ENCODE measurements around the gene BHLHE41. TPM values are rescaled to one million over a fixed set of nuclear protein-coding genes. Genes with fewer than 3 reads are reported as not detected.

The BHLHE41 gene
- total and polyA plus RNA-seq, 9 of the 15 experiments (the other 6 are each of a cell fraction or from before 2014, with no cell fraction given) = not detected

DNA sequence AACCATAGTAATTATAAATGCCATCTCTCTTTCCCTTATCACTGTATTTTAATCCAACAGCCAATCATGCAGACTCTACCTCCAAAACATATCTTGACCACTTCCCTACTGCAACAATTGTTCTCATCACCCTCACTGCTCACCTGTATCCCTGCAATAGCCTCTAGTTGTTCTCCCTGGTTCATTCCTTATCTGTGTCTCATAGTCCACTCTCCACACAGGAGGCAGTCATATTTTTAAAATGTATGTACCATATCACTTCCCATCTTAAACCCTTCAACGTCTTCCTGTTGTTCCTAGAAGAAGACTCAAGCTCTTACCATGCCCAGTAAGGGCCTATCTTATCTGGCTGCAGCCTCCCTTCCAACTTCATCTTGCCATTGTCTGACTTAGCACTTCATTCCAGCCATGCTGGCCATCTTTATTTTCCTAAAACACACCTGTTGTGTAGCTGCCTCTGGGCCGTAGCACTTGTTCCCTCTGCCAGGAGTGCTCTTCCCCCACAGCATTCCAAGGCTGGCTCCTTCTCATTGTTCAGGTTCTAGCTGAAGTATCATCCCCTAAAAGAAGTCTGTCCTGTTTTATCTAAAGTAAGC is 27.8 kb upstream of the BHLHE41 start:
- no peak overlapping the region for H3K9ac ChIP-seq (ENCODE audit: insufficient read depth in 1 of 2, low read depth in 2 of 2, low read length in 2 of 2)
- no peak for FAIRE-seq
- in situ Hi-C loops (cut with MboI) = no loop called here

More for the DNA sequence above, 27.8 kb upstream of the BHLHE41 start:
- no peak for ATAC-seq
- H3K4me3 ChIP-seq = no peak overlapping the region
- H3K9me3 ChIP-seq (replicated peaks; ENCODE audit: control insufficient read depth, insufficient read depth, low read depth, low read length) = no peaks in the 10 kb centered on the region
- intact Hi-C loops (cut with micrococcal nuclease) = no loop called here
- H3K4me1 ChIP-seq (replicated peaks in 1 of 2; ENCODE audit: control insufficient read depth in 2 of 2, insufficient read depth in 2 of 2, low read length in 2 of 2) = no peaks in the 10 kb centered on the region; a peak in 1 of 5 replicates
- WGBS (ENCODE audit: insufficient coverage, low coverage, missing lambda C conversion rate) = 0% methylated on average over 2 of the region's 2 CpGs
- ChIA-PET CTCF (ENCODE audit: low intra/inter-chr PET ratio) (no interaction called here), POLR2A (interaction anchor here (0.7 kb wide), 1 partner anchor 15 kb away, joined by 3 read pairs; no protein-coding TSS in a partner anchor)
- H4K20me1 ChIP-seq (replicated peaks; ENCODE audit: control insufficient read depth, insufficient read depth, low read length) = no peaks in the 10 kb centered on the region; the same call in 1 of the 2 replicates
- no peaks in the 10 kb centered on the region for H3K79me2 ChIP-seq (ENCODE audit: control insufficient read depth, insufficient read depth, low read length)
- H3K27me3 ChIP-seq (ENCODE audit: control insufficient read depth in 2 of 2, insufficient read depth in 2 of 2, low read length in 2 of 2) = peaks cover 0 to 2% of the 10 kb centered on the region in 2 experiments; a peak in 1 of 5 replicates
- H3K4me2 ChIP-seq (ENCODE audit: insufficient read depth, low read length) = no peak overlapping the region
- no peak overlapping the region for H3K27ac ChIP-seq (ENCODE audit: extremely low read depth, low read depth, low read length)
- no peaks in the 10 kb centered on the region for H3K9me1 ChIP-seq (ENCODE audit: control insufficient read depth, insufficient read depth, low read length)
- BruUV-seq (replicated peaks) = no TSS peak
- H2AFZ ChIP-seq (ENCODE audit: low read depth, low read length) = no peak overlapping the region
- TF ChIP-seq, protein P1, sequence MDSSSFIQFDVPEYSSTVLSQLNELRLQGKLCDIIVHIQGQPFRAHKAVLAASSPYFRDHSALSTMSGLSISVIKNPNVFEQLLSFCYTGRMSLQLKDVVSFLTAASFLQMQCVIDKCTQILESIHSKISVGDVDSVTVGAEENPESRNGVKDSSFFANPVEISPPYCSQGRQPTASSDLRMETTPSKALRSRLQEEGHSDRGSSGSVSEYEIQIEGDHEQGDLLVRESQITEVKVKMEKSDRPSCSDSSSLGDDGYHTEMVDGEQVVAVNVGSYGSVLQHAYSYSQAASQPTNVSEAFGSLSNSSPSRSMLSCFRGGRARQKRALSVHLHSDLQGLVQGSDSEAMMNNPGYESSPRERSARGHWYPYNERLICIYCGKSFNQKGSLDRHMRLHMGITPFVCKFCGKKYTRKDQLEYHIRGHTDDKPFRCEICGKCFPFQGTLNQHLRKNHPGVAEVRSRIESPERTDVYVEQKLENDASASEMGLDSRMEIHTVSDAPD (CRISPR knock-in tag; IDR thresholded peaks at IDR 0.05) = no peak
- TF ChIP-seq TEAD2 (tag; IDR thresholded peaks at IDR 0.05) (no peak), NR2C1 (IDR thresholded peaks at IDR 0.05) (no peak), NR2C1 (tag; IDR thresholded peaks at IDR 0.05) (no peak), SP1 (CRISPR knock-in tag; IDR thresholded peaks at IDR 0.05) (no peak)
- TF ChIP-seq, protein P2, sequence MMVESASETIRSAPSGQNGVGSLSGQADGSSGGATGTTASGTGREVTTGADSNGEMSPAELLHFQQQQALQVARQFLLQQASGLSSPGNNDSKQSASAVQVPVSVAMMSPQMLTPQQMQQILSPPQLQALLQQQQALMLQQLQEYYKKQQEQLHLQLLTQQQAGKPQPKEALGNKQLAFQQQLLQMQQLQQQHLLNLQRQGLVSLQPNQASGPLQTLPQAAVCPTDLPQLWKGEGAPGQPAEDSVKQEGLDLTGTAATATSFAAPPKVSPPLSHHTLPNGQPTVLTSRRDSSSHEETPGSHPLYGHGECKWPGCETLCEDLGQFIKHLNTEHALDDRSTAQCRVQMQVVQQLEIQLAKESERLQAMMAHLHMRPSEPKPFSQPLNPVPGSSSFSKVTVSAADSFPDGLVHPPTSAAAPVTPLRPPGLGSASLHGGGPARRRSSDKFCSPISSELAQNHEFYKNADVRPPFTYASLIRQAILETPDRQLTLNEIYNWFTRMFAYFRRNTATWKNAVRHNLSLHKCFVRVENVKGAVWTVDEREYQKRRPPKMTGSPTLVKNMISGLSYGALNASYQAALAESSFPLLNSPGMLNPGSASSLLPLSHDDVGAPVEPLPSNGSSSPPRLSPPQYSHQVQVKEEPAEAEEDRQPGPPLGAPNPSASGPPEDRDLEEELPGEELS (CRISPR knock-in tag; IDR thresholded peaks at IDR 0.05; ENCODE audit: borderline replicate concordance) = no peak
- no peak for DNase-seq (ENCODE audit: extremely low read depth in 1 of 4, low spot score in 3 of 4)
- H3K36me3 ChIP-seq (ENCODE audit: control insufficient read depth, insufficient read depth, low read length) = no peaks in the 10 kb centered on the region

Measured in K562 (cell line).